NCI-H1436 (cell line): ENCODE data around the gene CHCHD6.

Experiments used
- DNase-seq: peaks from one replicate; lab custom pipeline; 2025; lab: John Stamatoyannopoulos, UW

The CHCHD6 gene

DNA sequence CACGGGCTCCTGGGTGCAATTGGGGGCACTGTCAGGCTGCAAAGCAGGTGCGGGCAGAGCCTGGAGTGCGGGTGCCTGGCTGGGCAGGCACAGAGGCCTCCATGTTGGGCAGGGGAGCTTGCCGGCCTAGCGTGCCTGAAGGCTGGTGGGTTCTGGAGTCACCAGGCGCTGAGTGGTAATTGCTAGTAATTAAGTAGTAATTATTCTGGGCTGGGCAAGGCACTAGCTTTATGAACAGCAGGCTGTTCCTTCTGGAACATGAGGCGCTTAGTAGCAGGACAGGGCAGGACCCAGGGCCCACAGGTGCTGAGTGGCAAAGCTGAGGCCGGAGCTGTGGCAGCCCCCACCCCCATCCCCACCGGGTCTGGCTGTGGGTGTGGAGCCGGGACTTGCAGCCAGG lies 304.2 kb downstream of the CHCHD6 start:
- DNase-seq: peak; percentile 62

DNA sequence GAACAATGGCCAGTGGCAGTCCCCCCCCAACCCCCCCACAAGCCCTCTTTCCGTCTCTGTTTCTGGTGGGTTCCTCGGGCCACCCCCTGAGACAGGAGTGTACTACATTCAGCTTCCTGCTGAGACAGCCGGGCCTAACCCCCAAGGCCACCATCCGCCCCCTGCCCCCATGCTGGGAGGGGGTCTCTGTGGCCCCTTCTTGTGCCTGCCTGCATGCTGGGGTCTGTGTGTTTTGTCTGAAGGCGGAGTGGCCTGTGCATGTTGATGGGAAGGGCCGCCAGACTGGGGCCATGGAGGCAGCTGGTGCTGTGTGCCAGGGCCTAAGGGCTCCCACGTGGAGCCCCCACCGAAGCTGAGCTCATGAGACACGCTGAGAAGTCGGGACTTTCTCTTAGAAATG lies 305.5 kb downstream of the CHCHD6 start:
- DNase-seq: no peak
